Hematopoietic multipotent progenitor cell treated with erythropoietin and hydrocortisone succinate and interleukin-3 and kit ligand, for 15 days (in vitro differentiated cells): ENCODE data around the gene WSB2.

Experiments
- DNase-seq: peaks from one replicate; pipeline ENCODE4 v3.0.0-alpha.2; 2015; ENCODE audit warnings: low spot score

The WSB2 gene

DNA sequence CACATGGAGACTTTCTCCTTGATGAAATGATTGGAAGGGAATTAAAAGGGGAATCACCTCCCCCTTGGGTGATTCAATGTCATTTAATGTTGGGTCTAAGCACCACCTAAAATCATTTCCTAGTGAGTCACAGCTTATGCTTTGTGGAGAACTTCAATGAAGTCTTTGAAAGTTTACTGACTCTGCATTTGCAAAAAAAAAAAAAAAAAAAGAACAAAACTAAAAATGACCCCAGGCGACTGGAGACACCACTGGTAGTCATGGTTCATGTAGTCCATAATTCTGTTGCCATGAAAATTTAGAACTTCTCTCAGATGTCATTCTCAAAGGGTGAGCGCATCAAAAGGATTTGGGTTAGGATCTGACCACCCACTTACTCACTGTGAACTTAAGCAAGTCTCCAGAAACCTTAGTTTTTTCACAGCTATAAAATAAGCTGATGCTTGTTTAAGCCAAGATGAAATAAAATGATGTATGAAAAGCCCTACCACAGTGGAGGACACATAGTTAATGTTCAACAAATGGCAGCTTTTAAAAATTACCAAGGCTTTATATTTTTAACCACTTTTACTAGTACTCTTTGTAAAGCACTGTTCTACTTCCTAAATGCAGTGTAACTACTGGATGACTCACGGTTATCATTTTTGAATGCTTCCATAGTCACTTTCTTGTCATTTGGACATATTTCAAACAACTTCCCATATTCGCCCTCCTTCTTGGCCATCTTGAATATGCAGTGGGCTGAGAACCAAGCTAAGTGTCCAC lies 74.1 kb downstream of the WSB2 start:
- DNase-seq = no peak

DNA sequence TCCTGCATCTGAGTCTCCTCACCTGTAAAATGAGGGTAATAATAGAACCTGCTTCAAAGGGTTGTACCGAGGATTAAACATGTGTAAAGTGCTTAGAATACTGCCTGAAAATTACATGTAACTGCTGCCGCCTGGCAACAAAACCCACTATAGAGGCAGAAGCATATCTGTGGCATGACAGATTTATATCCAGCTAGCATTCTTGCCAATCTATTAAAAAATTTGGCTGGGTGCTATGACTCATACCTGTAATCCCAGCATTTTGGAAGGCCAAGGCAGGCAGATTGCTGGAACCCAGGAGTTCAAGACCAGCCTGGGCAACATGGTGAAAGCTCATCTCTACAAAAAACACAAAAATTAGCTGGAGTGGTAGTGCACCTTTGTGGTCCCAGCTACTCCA lies 75.8 kb downstream of the WSB2 start:
- DNase-seq = no peak
